K562 (cell line): ENCODE data around the gene KLHL35. TPM values are rescaled to one million over a fixed set of nuclear protein-coding genes. Genes with fewer than 3 reads are reported as not detected.

Source experiments
- ADNP ChIP-seq: fragments of 200-800 bp; sonication (Bioruptor generic); IDR thresholded peaks from 2 replicates; pipeline ENCODE4 v1.6.1; 2016; ENCODE audit warnings: missing genetic modification characterization, missing compliant biosample characterization
- CHAMP1 ChIP-seq: fragments of 450-650 bp; IDR thresholded peaks from 2 replicates; pipeline ENCODE4 v1.6.1; 2016; ENCODE audit warnings: mild to moderate bottlenecking
- E2F5 ChIP-seq: sonication (generic); formaldehyde crosslinking; IDR thresholded peaks from 2 replicates; pipeline ENCODE4 v1.8.0; 2022; ENCODE audit warnings: mild to moderate bottlenecking, missing genetic modification reagents
- FOXP4 ChIP-seq: sonication (generic); formaldehyde crosslinking; IDR thresholded peaks from 2 replicates; pipeline ENCODE4 v1.8.0; 2022; ENCODE audit warnings: mild to moderate bottlenecking, missing genetic modification reagents, borderline replicate concordance
- JUN ChIP-seq, 2 experiments: sonication (generic) in 1 of 2; formaldehyde crosslinking in 1 of 2; IDR thresholded peaks; 2 replicates each; pipeline versions ENCODE4 v1.6.1 to v1.8.0; 2012 to 2022; ENCODE audit warnings: borderline replicate concordance in 2 of 2, mild to moderate bottlenecking in 2 of 2, improper control_type of control experiment in 1 of 2, low read depth in 1 of 2, low read length in 1 of 2, missing genetic modification reagents in 1 of 2
- LARP7 ChIP-seq: fragments of 450-650 bp; IDR thresholded peaks from 2 replicates; pipeline ENCODE4 v1.6.1; 2016
- MAZ ChIP-seq, 2 experiments: fragments of 450-650 bp in 1 of 2; sonication (generic) in 1 of 2; formaldehyde crosslinking; IDR thresholded peaks in 1 of 2; conservative IDR thresholded peaks in 1 of 2; 2 replicates each; pipeline versions ENCODE4 v1.4.0 to v1.5.0; 2020; ENCODE audit warnings: mild to moderate bottlenecking in 1 of 2, missing genetic modification reagents in 1 of 2
- MYBL2 ChIP-seq, 2 experiments: fragments of 450-650 bp in 1 of 2; sonication (generic) in 1 of 2; formaldehyde crosslinking in 1 of 2; IDR thresholded peaks; 2 replicates each; pipeline versions ENCODE4 v1.6.1 to v1.8.1; 2017 to 2022; ENCODE audit warnings: borderline replicate concordance in 1 of 2, inconsistent platforms in 1 of 2, low read depth in 1 of 2, mild to moderate bottlenecking in 1 of 2, missing genetic modification reagents in 1 of 2, moderate library complexity in 1 of 2
- RFX1 ChIP-seq: fragments of 450-650 bp; IDR thresholded peaks from 2 replicates; pipeline ENCODE4 v1.6.1; 2016; ENCODE audit warnings: mild to moderate bottlenecking, moderate library complexity
- TCF7L2 ChIP-seq: fragments of 150-350 bp; IDR thresholded peaks from 2 replicates; pipeline ENCODE4 v1.6.1; 2016; ENCODE audit warnings: low read depth, mild to moderate bottlenecking, low read length, moderate library complexity
- ZC3H8 ChIP-seq: fragments of 450-650 bp; IDR thresholded peaks from 2 replicates; pipeline ENCODE4 v1.6.1; 2017
- ZNF274 ChIP-seq: IDR thresholded peaks from 2 replicates; pipeline ENCODE4 v1.6.1; 2011; ENCODE audit warnings: low read depth, mild to moderate bottlenecking, low read length, moderate library complexity, borderline replicate concordance
- ZNF318 ChIP-seq, 2 experiments: fragments of 450-650 bp; IDR thresholded peaks; 2 replicates each; pipeline ENCODE4 v1.6.1; 2016; ENCODE audit warnings: mild to moderate bottlenecking in 2 of 2, borderline replicate concordance in 1 of 2, low read depth in 1 of 2, moderate library complexity in 1 of 2
- polyA plus RNA-seq, 8 experiments: library from polyadenylated mRNA; depleted of rRNA in 4 of 8; stranded (reverse) in 5 of 8; unstranded in 3 of 8; fragments of >200 nt; fragmentation: Nextera tagmentation in 2 of 8; fragmentation: Illumina TruSeq in 1 of 8; extraction: Ambion mirVana in 2 of 8; extraction: Trizol in 1 of 8; gene quantifications; 2 replicates each; pipeline versions ENCODE4 v1.2.1 to v1.2.3, GENCODE V29; 2011 to 2014; ENCODE audit warnings: inconsistent platforms in 1 of 8, missing spikeins in 1 of 8
- total RNA-seq, 7 experiments: library from RNA; depleted of rRNA in 6 of 7; stranded (reverse); fragments of >200 nt in 6 of 7; fragmentation: Illumina TruSeq in 2 of 7; extraction: Trizol in 2 of 7; gene quantifications; 2 replicates each; pipeline versions ENCODE4 v1.2.1 to v1.2.3, GENCODE V29; 2011 to 2021; ENCODE audit warnings: low replicate concordance in 1 of 7

The KLHL35 gene
- total and polyA plus RNA-seq, 9 of the 15 experiments (the other 6 are each of a cell fraction or from before 2014, with no cell fraction given): not detected

GRCh38 chr11:75406338-75406777 lies 26.6 kb downstream of the KLHL35 start (continued):
- no peak for TF ChIP-seq FOXP4 (CRISPR knock-in tag)
- TF ChIP-seq TCF7L2: no peak
- 0 out of 2 replicates have a peak, but pooled peaks have one; percentile 13 for TF ChIP-seq CHAMP1
- TF ChIP-seq ZNF318 (IDR thresholded peaks at IDR 0.05; ENCODE audit: borderline replicate concordance in 1 of 2, low read depth in 1 of 2): no peak
- no peak; a peak in 1 of 4 replicates for TF ChIP-seq MAZ (CRISPR knock-in tag; conservative IDR thresholded peaks at IDR 0.05 in 1 of 2, IDR thresholded peaks at IDR 0.05 in 1 of 2)
- no peak for TF ChIP-seq ADNP (tag)
- TF ChIP-seq ZNF274: peak; percentile 60; the same call in 1 of the 2 replicates
- TF ChIP-seq ZC3H8: no peak
- no peak for TF ChIP-seq E2F5 (CRISPR knock-in tag)
- no peak for TF ChIP-seq RFX1
- no peak for TF ChIP-seq LARP7
- TF ChIP-seq JUN (IDR thresholded peaks at IDR 0.05; ENCODE audit: borderline replicate concordance, low read depth, low read length): 0 out of 2 replicates have a peak, but pooled peaks have one; percentile 45
- TF ChIP-seq JUN (CRISPR knock-in tag; IDR thresholded peaks at IDR 0.05; ENCODE audit: borderline replicate concordance): no peak
- no peak for TF ChIP-seq MYBL2 (IDR thresholded peaks at IDR 0.05; ENCODE audit: low read depth)
- no peak for TF ChIP-seq MYBL2 (CRISPR knock-in tag; IDR thresholded peaks at IDR 0.05; ENCODE audit: borderline replicate concordance)
